GM10847 (cell line): ENCODE results near the gene ADORA2B.

ENCODE experiments used
- POLR2A ChIP-seq: IDR thresholded peaks from 2 replicates; pipeline ENCODE4 v1.6.1; 2011; ENCODE audit not compliant: insufficient read length; ENCODE audit errors: extremely low read depth

ADORA2B gene

DNA sequence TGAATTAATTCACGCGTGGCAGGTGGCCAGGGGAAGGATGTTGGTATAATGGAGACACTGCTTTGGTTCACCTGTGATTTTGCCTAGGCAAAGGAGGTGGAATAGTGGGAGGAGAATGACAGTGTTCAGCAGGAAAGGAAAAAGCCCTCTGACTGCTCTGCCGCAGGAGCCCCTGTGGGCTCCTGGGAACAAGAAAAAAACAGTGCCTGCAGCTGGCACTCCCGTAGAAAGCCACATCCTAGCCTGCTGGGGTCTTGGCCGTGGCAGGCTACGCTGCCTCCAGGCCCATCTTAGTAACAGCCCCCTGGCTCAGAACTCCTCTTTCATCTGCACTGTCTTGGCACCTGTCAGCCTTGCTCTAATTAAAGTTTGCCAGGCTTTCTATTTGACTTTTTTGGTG, 20.6 kb downstream of the ADORA2B start:
- TF ChIP-seq POLR2A = no peak

DNA sequence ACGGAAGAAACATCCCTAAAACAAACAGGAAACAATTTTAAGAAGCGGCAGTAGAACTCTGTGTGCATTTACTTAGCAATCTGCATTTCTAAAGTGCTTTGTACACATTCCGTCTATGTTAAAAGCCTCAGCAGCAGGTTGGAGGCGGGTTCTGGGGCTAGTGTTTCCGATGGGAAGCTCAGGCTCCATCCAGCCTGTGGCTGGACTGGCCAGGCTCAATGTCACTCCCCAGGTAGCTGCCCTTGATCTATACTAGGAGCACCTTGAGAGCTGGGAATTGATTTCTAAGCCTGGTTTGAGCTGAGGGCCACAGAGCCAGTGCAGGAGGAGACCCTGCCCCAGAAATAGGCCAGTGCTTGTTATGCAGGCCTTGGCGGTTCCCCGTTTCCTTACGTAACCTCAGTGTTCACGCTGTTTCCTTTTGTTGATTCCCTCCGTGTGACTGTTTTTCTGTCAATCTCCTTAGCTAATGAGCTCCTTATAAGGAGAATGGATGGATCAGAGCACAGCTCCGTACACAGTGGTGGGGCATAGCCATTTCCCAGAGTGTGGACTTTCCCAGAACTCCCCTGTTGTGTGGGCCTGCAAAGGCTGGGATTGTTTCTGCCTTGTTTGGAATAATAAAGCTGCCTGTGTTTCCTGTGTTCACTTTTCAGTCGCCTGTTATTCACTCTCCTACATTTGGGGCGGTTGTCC, 21.4 kb downstream of the ADORA2B start:
- TF ChIP-seq POLR2A = no peak

DNA sequence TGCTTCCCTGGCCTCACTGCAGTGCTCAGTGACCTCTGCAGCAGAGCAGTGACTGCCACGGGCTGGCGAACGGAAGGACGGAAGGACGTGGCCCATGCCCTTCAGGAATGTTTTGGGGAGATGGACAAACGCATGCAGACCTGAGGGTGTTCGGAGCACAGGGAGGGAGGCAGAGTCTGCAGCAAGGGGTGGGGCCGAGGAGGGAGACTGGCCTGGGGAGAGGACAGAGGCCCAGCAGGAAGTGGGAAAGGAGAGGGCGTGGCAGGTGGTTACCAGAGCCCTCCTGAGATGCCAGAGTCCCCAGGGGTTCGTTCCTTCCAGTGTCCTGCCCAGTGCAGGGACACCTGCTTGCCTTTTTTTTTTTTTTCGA, 21.9 kb downstream of the ADORA2B start:
- TF ChIP-seq POLR2A = no peak

DNA sequence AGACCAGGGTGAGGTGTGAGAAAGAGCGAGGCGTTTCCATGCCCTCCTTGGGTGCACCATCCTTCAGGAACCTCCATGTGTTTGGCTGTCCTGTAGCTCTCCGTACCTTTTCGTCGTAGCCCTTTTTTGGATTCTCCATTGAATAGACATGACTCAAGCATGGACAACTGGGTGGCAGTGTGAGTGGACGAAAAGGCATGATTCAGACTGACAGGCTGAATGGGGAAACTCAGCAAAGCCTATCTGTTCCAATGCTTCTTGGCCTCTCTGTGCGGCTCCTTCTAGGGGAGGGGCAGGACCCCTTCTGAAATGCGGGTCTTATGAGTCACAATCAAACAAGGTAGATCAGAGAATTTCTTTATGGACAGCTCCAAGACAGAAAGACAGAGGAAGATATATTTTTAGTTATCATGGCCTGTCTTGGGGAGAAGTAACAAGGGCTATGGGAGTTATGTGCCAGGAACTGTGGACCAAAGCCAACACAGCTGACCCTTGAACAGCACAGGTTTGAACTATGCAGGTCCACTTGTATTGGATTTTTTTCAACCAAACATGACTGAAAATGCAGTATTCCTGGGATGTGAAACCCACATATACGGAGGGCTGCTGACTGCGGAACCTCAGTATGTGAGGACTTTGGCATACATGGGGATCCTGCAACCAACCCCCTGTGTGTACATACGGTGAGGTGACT, 22.9 kb downstream of the ADORA2B start:
- no peak for TF ChIP-seq POLR2A

DNA sequence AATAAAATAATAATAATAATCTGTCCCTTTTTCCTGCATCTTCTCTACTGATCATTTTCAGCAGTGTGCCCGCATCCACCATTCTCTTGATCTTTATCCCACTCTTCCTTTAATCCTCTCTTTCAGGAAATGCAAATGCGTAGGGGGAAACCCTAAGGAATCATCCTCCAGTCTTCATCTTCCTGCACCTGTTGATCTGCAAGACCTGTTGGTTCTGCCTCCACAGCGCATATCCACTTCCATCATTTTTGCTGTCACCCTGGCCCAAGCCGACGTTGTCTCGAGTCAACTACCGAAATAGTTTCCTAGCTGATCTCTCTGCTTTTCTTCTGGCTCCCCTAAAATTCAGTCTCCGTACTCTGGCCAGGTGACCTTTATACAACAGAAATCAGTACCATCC, 24.5 kb downstream of the ADORA2B start:
- no peak for TF ChIP-seq POLR2A

DNA sequence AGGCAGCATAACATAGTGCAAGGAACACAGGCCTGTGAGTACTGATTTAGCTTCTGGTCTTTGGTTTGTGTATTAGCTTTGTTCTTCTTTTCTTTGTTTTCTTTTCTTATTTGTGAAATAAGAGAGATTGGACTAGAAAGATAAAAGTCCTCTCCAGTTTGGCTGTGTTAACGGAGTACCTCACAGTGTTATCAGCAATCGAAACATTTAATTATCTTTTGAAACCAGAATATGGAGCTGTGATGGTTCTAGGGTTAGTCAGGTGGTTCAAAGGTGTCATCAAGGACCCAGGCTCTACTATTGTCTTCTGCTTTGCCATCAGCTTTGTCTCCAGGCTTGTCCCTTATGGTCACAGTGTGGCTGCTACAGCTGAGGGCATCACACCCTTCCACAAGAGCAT, 25.6 kb downstream of the ADORA2B start:
- TF ChIP-seq POLR2A = no peak

DNA sequence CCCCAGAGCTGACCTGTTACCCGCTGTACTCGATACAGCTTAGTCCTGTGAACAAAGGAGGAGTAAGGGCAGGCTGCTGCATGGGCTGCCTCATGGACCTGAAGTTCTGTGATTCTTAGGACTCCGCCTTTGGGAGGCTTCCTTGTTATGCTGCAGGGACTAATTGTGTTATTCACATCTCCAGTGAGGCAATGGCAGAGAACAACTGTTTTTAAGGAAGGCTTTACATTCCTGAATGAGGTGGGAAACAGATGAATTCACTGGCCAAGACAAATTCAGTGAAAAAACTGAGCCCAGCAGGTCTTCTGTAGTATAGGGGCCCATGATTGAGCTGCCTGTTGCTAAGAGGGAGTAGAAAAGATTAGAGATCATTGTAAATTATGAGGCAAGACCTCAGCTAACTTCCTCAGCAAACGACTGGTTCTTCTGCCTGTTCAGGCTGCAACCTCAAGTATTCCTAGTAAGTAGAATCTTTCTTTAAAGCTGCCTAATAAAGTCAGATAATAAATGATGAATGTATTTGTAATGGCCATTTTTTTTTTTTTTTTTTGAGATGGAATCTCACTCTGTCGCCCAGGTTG, 26.3 kb downstream of the ADORA2B start:
- no peak for TF ChIP-seq POLR2A

DNA sequence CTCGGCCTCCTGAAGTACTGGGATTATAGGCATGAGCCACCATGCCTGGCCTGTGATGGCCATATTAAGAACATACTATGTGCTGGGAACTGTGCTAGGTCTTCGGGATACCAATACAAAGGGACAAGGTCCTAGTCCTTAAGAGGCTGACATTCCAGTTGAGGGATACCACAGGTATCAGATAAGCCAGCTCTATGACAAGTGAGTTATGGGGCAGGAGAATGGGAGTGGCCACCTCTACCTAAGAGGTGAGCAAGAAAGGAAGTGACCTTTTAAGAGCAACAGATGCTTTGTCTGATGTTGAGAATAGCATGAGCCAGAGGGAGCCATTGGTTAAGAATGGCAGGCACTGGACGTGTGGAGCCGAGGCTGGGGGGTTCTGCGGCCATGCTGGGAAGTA, 27.0 kb downstream of the ADORA2B start:
- TF ChIP-seq POLR2A = no peak

DNA sequence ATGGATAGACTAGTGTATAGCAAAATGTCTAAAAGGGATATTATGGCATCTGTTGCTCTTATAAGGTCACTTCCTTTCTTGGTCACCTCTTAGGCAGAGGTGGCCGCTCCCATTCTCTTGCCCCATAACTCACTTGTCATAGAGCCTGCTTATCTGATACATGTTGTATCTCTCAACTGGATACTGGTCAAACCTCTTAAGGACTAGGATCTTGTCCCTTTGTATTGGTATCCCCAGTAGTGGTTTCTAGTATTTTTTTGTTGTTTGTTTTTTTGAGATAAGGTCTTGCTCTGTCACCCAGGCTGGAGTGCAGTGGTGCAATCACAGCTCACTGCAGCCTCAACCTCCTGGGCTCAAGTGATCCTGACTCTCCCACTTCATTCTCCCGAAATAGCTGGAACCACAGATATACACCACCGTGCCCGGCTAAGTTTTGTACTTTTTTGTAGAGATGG, 27.6 kb downstream of the ADORA2B start:
- no peak for TF ChIP-seq POLR2A

DNA sequence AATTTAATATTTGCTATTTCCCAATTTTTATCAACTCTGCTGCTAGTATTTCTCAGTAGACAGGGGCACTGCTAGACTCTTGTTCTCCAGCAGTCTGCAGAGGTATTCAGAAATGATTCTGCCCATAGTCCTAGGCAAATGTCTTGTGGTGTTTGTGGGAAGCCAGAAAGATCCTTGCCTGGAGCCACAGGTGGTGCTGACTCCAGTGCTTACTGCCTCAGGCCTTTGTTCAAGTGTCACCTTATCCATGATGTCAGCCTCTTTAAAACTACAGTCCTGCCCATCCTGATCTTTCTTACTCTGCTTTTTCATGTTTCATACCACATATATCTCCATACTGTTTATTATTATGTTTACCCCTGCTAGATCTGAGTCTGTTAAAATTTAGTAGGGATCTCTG, 28.1 kb downstream of the ADORA2B start:
- TF ChIP-seq POLR2A = no peak

DNA sequence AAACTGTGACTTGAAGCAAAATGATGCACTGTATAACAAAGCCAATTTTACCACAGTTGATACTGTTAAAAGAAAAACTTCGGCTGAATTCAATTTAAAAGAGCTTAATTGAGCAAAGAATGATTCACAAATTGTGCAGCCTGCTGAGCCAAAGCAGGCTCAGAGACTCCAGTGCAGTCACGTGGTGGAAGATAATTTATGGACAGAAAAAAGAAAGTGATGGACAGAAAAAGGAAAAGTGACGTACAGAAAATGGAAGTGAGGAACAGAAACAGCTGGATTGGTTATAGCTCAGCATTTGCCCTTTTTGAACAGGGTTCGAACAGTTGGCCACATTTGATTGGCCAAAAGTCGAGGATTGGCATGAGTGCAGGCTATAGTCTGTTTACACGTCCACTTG, 28.9 kb downstream of the ADORA2B start:
- TF ChIP-seq POLR2A = no peak

DNA sequence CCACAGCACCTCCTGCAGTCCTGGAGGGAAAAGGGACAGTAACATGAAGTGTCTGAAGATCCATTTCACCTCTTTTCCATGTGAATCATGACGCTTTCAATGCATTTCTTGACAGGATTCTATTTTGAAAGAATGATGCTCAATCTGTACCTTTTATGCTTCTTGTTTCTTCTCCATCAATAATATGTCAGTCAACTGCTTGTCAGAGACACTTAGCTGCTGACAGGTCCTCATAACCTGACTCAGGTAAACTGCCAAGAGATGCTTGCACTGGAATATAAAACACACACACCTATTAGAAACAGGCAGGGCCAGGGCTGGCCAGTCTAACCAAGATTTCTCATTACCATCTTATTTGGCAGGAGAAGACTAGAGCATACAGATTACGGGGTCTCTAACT, 33.0 kb downstream of the ADORA2B start:
- no peak for TF ChIP-seq POLR2A

DNA sequence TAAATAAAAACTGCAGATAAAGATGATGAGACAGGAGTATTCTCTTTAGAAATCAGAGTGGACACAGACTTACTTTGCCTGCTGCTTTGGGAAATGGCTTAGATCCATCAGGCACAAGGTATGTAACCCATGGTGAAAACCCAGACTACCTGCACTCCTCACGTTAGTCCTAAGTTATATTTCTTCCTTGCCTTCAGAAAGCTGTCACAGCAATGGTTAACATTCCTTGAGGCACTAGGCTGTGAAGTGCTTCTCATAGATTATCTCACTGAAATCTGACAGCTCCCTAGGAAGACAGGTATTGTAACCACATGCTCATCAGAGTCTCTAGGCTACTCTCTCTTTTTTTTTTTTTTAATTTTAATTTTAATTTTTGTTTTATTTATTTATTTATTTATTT, 33.7 kb downstream of the ADORA2B start:
- no peak for TF ChIP-seq POLR2A

DNA sequence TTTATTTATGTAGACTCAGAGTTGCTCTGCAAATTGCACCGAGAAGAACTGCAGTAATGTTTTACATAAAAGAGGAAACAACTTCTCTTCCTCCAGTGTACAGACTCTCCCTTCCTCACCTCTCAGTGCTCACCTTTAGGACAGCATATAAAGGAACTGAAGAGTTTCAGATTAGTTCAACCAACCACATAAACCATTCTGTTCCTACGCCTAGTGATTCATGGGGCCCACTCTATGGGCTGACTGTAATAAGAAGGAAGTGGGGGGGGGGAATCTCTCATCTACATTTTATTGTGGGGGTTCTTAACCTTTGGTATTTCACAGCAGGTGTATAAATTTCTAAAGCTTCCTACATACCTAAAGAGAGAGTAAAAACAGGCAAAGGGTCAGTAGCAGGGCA, 36.3 kb downstream of the ADORA2B start:
- TF ChIP-seq POLR2A = no peak

DNA sequence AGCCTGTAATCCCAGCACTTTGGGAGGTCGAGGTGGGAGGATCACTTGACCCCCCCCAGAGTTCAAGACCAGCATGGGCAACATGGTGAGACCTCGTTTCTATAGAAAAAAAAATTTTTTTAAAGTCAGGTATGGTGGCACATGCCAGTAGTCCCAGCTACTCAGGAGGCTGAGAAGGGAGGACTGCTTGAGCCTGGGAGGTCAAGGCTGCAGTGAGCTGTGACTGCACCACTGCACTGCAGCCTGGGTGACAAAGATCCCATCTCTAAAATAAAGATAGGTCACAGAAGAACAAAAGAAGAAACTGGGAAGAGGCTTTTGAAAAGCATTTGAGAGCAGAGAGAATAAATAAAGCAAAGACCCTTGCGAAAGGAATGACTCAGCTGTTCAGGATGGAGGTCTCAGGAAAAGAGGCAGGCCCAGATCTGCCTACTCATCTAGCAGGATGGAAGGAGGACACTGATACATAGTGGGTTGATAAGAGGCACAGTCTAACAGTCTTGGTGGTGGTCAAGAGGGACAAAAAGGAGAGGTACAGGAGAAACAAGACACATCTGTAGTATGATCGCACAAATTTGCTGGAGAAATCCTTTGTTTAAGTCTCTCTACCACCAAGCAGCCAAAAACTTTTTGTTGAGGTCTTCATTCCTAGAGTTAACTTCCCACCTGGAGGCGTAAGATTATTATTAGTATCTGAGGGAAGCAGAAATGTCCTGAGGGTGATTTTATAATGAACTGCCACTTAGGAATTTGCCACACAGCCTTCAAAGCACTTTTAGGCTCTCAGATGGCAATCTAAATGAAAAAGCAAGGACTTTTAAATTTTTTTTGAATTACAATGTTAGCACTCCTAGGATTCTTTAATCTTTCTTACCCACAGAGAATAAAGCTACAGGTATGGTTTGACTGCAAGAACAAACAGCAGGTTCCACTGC, 37.0 kb downstream of the ADORA2B start:
- no peak for TF ChIP-seq POLR2A
